Loucy (cell line): Measurements from ENCODE around the gene SERGEF.

Experiments used
- H2AFZ ChIP-seq: fragments of 200-600 bp; sonication (generic); 2 replicates; pipeline ENCODE4 v1.6.0; 2016; ENCODE audit warnings: antibody characterized with exemption, mild to moderate bottlenecking, low read length, moderate library complexity
- H3F3A ChIP-seq: fragments of 200-600 bp; 2 replicates; pipeline ENCODE4 v1.6.0; 2016; ENCODE audit warnings: antibody characterized with exemption, low read depth, mild to moderate bottlenecking
- H3K27me3 ChIP-seq: fragments of 200-600 bp; sonication (generic); 2 replicates; pipeline ENCODE4 v1.6.1; 2014; ENCODE audit warnings: low read length, mild to moderate bottlenecking; ENCODE audit not compliant: insufficient read depth, poor library complexity, severe bottlenecking
- H3K36me3 ChIP-seq: fragments of 200-600 bp; sonication (generic); 2 replicates; pipeline ENCODE4 v1.6.1; 2016; ENCODE audit warnings: low read length; ENCODE audit not compliant: insufficient read depth
- H3K4me1 ChIP-seq: fragments of 200-600 bp; sonication (generic); 2 replicates; pipeline ENCODE4 v1.5.1; 2014; ENCODE audit warnings: low read length, mild to moderate bottlenecking; ENCODE audit not compliant: insufficient read depth, poor library complexity, severe bottlenecking
- H3K4me2 ChIP-seq: fragments of 200-600 bp; sonication (generic); 2 replicates; pipeline ENCODE4 v1.6.0; 2014; ENCODE audit warnings: antibody characterized with exemption, low read length, low read depth, mild to moderate bottlenecking; ENCODE audit not compliant: poor library complexity, severe bottlenecking
- H3K4me3 ChIP-seq: fragments of 200-600 bp; sonication (generic); 2 replicates; pipeline ENCODE4 v1.5.1; 2014; ENCODE audit warnings: low read length, mild to moderate bottlenecking, mixed read lengths; ENCODE audit not compliant: poor library complexity, severe bottlenecking
- H3K79me2 ChIP-seq: fragments of 200-600 bp; sonication (generic); 2 replicates; pipeline ENCODE4 v1.6.1; 2014; ENCODE audit warnings: low read length; ENCODE audit not compliant: insufficient read depth
- H3K9ac ChIP-seq: fragments of 200-600 bp; sonication (generic); 2 replicates; pipeline ENCODE4 v1.6.0; 2014; ENCODE audit warnings: mild to moderate bottlenecking, low read depth, low read length, moderate library complexity; ENCODE audit not compliant: poor library complexity, severe bottlenecking
- H3K9me2 ChIP-seq: fragments of 200-600 bp; sonication (generic); replicated peaks from 2 replicates; pipeline ENCODE4 v1.6.1; 2016; ENCODE audit warnings: low read depth, low read length, mixed read lengths
- H3K9me3 ChIP-seq: fragments of 200-600 bp; sonication (generic); 2 replicates; pipeline ENCODE4 v1.6.1; 2014; ENCODE audit warnings: mild to moderate bottlenecking, antibody characterized with exemption, low read length, low read depth; ENCODE audit not compliant: insufficient read depth
- H4K20me1 ChIP-seq: fragments of 200-600 bp; sonication (generic); 2 replicates; pipeline ENCODE4 v1.6.0; 2014; ENCODE audit warnings: antibody characterized with exemption, low read length, mild to moderate bottlenecking; ENCODE audit not compliant: insufficient read depth, poor library complexity, severe bottlenecking
- CTCF ChIP-seq: fragments of 200-600 bp; sonication (generic); conservative IDR thresholded peaks from 2 replicates; pipeline ENCODE4 v1.5.1; 2014; ENCODE audit warnings: mild to moderate bottlenecking, antibody characterized with exemption, low read length
- EZH2phosphoT487 ChIP-seq: fragments of 200-600 bp; IDR thresholded peaks from 2 replicates; pipeline ENCODE4 v1.6.1; 2018; ENCODE audit warnings: antibody characterized with exemption, mild to moderate bottlenecking, moderate library complexity, borderline replicate concordance

The SERGEF gene

GRCh38 chr11:17985517-17985916, 27.3 kb downstream of the SERGEF start:
- Histone ChIP-seq H3F3A (no peaks in the 10 kb centered on the region), H4K20me1 (no peaks in the 10 kb centered on the region), H3K9me3 (no peaks in the 10 kb centered on the region), H3K4me2 (no peak overlapping the region), H3K4me3 (no peak overlapping the region), H3K4me1 (no peaks in the 10 kb centered on the region), H2AFZ (no peak overlapping the region), H3K9ac (no peak overlapping the region), H3K9me2 (no peaks in the 10 kb centered on the region), H3K27me3 (no peaks in the 10 kb centered on the region), H3K79me2 (no peaks in the 10 kb centered on the region), H3K36me3 (peaks cover 69% of the 10 kb centered on the region; the same call in 1 of the 2 replicates)
- no peak for TF ChIP-seq EZH2phosphoT487
- no peak for TF ChIP-seq CTCF

GRCh38 chr11:17983569-17983968, 29.3 kb downstream of the SERGEF start:
- Histone ChIP-seq H3K4me2 (no peak overlapping the region), H3K9ac (no peak overlapping the region), H2AFZ (no peak overlapping the region), H3K27me3 (no peaks in the 10 kb centered on the region), H4K20me1 (peaks cover 3% of the 10 kb centered on the region), H3K4me3 (no peak overlapping the region), H3K4me1 (no peaks in the 10 kb centered on the region), H3F3A (no peaks in the 10 kb centered on the region), H3K9me2 (no peaks in the 10 kb centered on the region), H3K36me3 (peaks cover 56% of the 10 kb centered on the region; the same call in 1 of the 2 replicates), H3K9me3 (no peaks in the 10 kb centered on the region), H3K79me2 (no peaks in the 10 kb centered on the region)
- TF ChIP-seq CTCF = no peak
- TF ChIP-seq EZH2phosphoT487 = no peak

- H2AFZ ChIP-seq = no peak overlapping the region
- no peaks in the 10 kb centered on the region for H3K9me3 ChIP-seq
- H4K20me1 ChIP-seq = peaks cover 3% of the 10 kb centered on the region
- H3K27me3 ChIP-seq = no peaks in the 10 kb centered on the region
- H3K4me2 ChIP-seq = no peak overlapping the region
- no peaks in the 10 kb centered on the region for H3K79me2 ChIP-seq
- H3F3A ChIP-seq = no peaks in the 10 kb centered on the region
- peaks cover 22% of the 10 kb centered on the region; the same call in 1 of the 2 replicates for H3K36me3 ChIP-seq
- H3K4me1 ChIP-seq = no peaks in the 10 kb centered on the region
- no peak overlapping the region for H3K9ac ChIP-seq
- H3K9me2 ChIP-seq = no peaks in the 10 kb centered on the region
- no peak overlapping the region for H3K4me3 ChIP-seq
- TF ChIP-seq EZH2phosphoT487 (no peak), CTCF (peak; percentile 90)
These were observed 33.0 kb downstream of the SERGEF start for GRCh38 chr11:17979770-17980371.
